MM.1S (cell line): Measurements from ENCODE around the gene AIP.

Experiments
- DNase-seq: peaks from one replicate; pipeline ENCODE4 v3.0.0-alpha.2; 2015
- H2AFZ ChIP-seq: fragments of 300-600 bp; sonication (generic); 2 replicates; pipeline ENCODE4 v1.6.0; 2016; ENCODE audit warnings: antibody characterized with exemption, low read length
- H3F3A ChIP-seq: fragments of 300-600 bp; sonication (generic); 2 replicates; pipeline ENCODE4 v1.6.1; 2016; ENCODE audit warnings: mild to moderate bottlenecking, antibody characterized with exemption, low read length, moderate library complexity, mixed read lengths; ENCODE audit not compliant: insufficient read depth
- H3K27ac ChIP-seq: fragments of 300-600 bp; sonication (generic); 2 replicates; pipeline ENCODE4 v1.5.1; 2016; ENCODE audit warnings: mild to moderate bottlenecking, low read length
- H3K27me3 ChIP-seq: fragments of 300-600 bp; sonication (generic); replicated peaks from 2 replicates; pipeline ENCODE4 v1.6.0; 2016; ENCODE audit warnings: low read length; ENCODE audit not compliant: insufficient read depth
- H3K36me3 ChIP-seq: fragments of 300-600 bp; sonication (generic); replicated peaks from 2 replicates; pipeline ENCODE4 v1.6.1; 2016; ENCODE audit warnings: mild to moderate bottlenecking, low read length, mixed read lengths; ENCODE audit not compliant: insufficient read depth
- H3K4me1 ChIP-seq: fragments of 300-600 bp; sonication (generic); 2 replicates; pipeline ENCODE4 v1.6.1; 2016; ENCODE audit warnings: low read length, mixed read lengths
- H3K4me2 ChIP-seq: fragments of 300-600 bp; sonication (generic); 2 replicates; pipeline ENCODE4 v1.6.0; 2016; ENCODE audit warnings: low read depth, low read length
- H3K4me3 ChIP-seq: fragments of 300-600 bp; sonication (generic); 2 replicates; pipeline ENCODE4 v1.5.1; 2016; ENCODE audit warnings: low read length, mixed read lengths
- H3K79me2 ChIP-seq: fragments of 300-600 bp; sonication (generic); 2 replicates; pipeline ENCODE4 v1.6.1; 2016; ENCODE audit warnings: mixed run types, low read length, mixed read lengths
- H3K9ac ChIP-seq: fragments of 300-600 bp; sonication (generic); 2 replicates; pipeline ENCODE4 v1.6.1; 2016; ENCODE audit warnings: low read length, mixed read lengths
- H3K9me2 ChIP-seq: fragments of 300-600 bp; sonication (generic); replicated peaks from 2 replicates; pipeline ENCODE4 v1.6.1; 2016; ENCODE audit warnings: mild to moderate bottlenecking, low read length, mixed read lengths; ENCODE audit not compliant: insufficient read depth
- H3K9me3 ChIP-seq: fragments of 300-600 bp; sonication (generic); replicated peaks from 2 replicates; pipeline ENCODE4 v1.6.1; 2016; ENCODE audit warnings: mild to moderate bottlenecking, low read length, mixed read lengths; ENCODE audit not compliant: insufficient read depth
- H4K20me1 ChIP-seq: fragments of 300-600 bp; sonication (generic); 2 replicates; pipeline ENCODE4 v1.6.1; 2016; ENCODE audit warnings: mild to moderate bottlenecking, low read length, moderate library complexity, mixed read lengths; ENCODE audit not compliant: insufficient read depth
- EZH2 ChIP-seq: fragments of 300-600 bp; sonication (generic); optimal IDR thresholded peaks from 2 replicates; pipeline ENCODE3; 2017; ENCODE audit warnings: low read depth, mild to moderate bottlenecking, antibody characterized with exemption, low read length, mixed read lengths
- EZH2phosphoT487 ChIP-seq: fragments of 300-600 bp; sonication (generic); IDR thresholded peaks from 2 replicates; pipeline ENCODE4 v1.6.1; 2018; ENCODE audit warnings: antibody characterized with exemption, low read length
- TF ChIP-seq, protein P1 (sequence below): fragments of 300-600 bp; sonication (generic); IDR thresholded peaks from 2 replicates; pipeline ENCODE4 v1.5.1; 2016; ENCODE audit warnings: antibody characterized with exemption, low read length, mixed read lengths

AIP gene

DNA sequence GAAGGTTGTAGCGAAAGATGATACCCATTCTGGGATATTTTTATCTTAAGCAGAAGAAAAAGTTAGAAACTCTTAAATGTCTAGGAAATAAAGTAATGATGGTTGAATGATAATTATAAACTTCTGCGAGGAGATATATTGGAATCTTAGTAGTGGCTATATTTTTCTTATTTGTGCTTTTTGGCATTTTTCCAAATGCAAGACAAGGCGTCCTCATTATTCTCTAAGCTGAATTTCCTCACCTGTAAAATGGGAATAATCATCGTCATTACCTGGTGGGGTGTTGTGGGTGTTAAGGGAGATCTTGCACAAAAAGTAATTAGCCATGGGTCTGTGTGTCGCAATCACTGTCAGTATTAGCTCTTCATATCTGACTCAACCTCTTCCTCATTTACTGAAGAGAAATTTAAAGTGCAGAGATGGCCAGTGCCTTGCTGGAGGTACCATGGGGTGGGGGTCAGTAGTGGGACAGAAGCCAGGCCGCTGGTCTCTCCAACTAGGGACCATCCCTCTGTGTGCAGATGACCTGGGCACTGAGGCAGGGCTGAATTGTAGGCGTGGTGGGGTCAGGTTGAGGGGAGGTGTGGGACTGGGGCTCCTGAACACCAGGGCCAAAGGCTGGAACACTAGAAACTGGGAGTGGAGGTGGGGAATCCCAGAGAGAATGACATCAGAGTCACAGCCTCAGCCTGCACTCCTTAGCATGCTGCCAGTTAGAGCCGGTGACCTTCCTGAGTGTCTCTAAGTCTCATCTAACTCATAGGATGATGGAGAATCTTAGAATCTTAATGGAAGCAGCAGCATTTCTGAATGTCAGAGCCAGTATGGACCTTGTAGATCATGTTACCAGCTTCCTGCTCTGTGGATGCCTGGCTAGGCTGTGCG, 18.2 kb downstream of the AIP start:
- Histone ChIP-seq H4K20me1 (no peaks in the 10 kb centered on the region), H3K4me3 (no peak overlapping the region), H3F3A (peaks cover 3% of the 10 kb centered on the region; the same call in 1 of the 2 replicates), H2AFZ (no peak overlapping the region), H3K27ac (no peak overlapping the region), H3K36me3 (no peaks in the 10 kb centered on the region), H3K9ac (no peak overlapping the region), H3K4me2 (no peak overlapping the region), H3K9me3 (no peaks in the 10 kb centered on the region), H3K79me2 (no peaks in the 10 kb centered on the region), H3K27me3 (peaks cover 70% of the 10 kb centered on the region), H3K4me1 (peaks cover 8% of the 10 kb centered on the region), H3K9me2 (no peaks in the 10 kb centered on the region)
- TF ChIP-seq EZH2phosphoT487 (no peak), EZH2 (no peak)
- TF ChIP-seq, protein P1, sequence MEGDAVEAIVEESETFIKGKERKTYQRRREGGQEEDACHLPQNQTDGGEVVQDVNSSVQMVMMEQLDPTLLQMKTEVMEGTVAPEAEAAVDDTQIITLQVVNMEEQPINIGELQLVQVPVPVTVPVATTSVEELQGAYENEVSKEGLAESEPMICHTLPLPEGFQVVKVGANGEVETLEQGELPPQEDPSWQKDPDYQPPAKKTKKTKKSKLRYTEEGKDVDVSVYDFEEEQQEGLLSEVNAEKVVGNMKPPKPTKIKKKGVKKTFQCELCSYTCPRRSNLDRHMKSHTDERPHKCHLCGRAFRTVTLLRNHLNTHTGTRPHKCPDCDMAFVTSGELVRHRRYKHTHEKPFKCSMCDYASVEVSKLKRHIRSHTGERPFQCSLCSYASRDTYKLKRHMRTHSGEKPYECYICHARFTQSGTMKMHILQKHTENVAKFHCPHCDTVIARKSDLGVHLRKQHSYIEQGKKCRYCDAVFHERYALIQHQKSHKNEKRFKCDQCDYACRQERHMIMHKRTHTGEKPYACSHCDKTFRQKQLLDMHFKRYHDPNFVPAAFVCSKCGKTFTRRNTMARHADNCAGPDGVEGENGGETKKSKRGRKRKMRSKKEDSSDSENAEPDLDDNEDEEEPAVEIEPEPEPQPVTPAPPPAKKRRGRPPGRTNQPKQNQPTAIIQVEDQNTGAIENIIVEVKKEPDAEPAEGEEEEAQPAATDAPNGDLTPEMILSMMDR, result no peak
- DNase-seq, result no peak

DNA sequence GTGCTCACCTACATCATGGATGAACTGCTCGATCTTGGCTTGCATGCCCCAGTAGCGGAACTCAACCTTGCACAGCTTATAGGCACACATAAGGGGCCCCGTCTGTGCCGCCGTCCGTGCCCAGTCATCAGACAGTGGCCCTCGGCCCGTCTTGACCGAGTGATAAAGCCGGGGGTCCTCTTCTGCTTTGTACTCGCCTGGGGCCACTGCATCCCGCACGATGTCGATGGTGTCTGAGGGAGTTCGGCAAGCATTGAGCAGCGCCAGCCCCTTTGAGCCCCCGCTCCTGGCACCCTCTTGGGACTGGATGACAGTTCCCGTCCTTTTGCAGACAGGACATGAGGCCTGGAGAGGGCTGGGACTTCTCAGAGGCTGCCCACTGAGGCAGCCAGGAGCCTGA, 19.0 kb downstream of the AIP start:
- no peak overlapping the region for H3K9ac ChIP-seq
- no peak for DNase-seq
- peaks cover 6% of the 10 kb centered on the region for H3K79me2 ChIP-seq
- no peaks in the 10 kb centered on the region for H3K9me2 ChIP-seq
- H4K20me1 ChIP-seq, result no peaks in the 10 kb centered on the region
- H3K36me3 ChIP-seq, result no peaks in the 10 kb centered on the region
- H3K4me3 ChIP-seq, result no peak overlapping the region
- peaks cover 69% of the 10 kb centered on the region for H3K27me3 ChIP-seq
- no peak overlapping the region for H3K4me2 ChIP-seq
- H2AFZ ChIP-seq, result no peak overlapping the region
- TF ChIP-seq EZH2, result no peak
- TF ChIP-seq EZH2phosphoT487, result no peak
- TF ChIP-seq, protein P1, result no peak
- no peaks in the 10 kb centered on the region for H3K9me3 ChIP-seq
- peaks cover 15% of the 10 kb centered on the region for H3K4me1 ChIP-seq
- H3F3A ChIP-seq, result peaks cover 3% of the 10 kb centered on the region; the same call in 1 of the 2 replicates
- no peak overlapping the region for H3K27ac ChIP-seq

DNA sequence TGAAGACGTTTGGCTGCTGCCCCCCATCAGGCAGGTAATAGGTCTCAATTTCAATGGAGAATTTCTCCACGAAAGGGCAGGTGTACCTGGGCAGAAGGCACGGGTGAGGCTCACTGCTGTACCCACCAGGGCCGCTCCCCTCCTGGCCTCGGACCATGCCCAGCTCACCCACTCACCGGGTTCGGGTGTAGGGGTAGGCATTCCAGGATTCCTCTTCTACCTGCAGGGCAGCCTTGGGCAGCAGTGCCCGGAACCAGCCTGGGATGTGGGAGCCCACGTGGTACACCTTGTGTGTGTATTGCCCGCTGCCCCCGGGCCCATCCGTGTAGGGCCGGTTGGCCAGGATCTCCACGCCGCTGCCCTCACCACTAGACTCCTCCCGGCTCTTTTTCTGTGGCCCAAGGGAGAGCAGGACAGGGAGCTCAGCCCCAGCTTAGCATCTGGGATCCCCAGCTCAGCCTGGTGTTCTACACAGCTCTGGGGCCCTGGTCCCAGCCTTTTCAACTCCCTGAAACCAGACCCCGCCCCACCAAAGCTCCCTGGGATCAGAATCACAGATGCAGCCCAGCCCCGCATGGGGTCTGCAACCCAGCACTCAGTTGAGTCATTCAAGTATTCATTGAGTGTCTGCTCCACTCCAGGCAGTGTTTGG, 19.6 kb downstream of the AIP start:
- no peak overlapping the region for H2AFZ ChIP-seq
- peaks cover 9% of the 10 kb centered on the region for H3F3A ChIP-seq
- peaks cover 20% of the 10 kb centered on the region for H3K4me1 ChIP-seq
- DNase-seq, result no peak
- peaks cover 64% of the 10 kb centered on the region for H3K27me3 ChIP-seq
- H3K9ac ChIP-seq, result no peak overlapping the region
- H3K9me3 ChIP-seq, result no peaks in the 10 kb centered on the region
- TF ChIP-seq, protein P1, result no peak
- TF ChIP-seq EZH2phosphoT487, result no peak
- no peak for TF ChIP-seq EZH2
- H3K4me3 ChIP-seq, result no peak overlapping the region
- no peaks in the 10 kb centered on the region for H3K36me3 ChIP-seq
- H3K79me2 ChIP-seq, result peaks cover 12% of the 10 kb centered on the region
- no peak overlapping the region for H3K4me2 ChIP-seq
- H3K9me2 ChIP-seq, result no peaks in the 10 kb centered on the region
- no peak overlapping the region for H3K27ac ChIP-seq
- no peaks in the 10 kb centered on the region for H4K20me1 ChIP-seq
